ENCODE results near the gene GMFB.

DNA sequence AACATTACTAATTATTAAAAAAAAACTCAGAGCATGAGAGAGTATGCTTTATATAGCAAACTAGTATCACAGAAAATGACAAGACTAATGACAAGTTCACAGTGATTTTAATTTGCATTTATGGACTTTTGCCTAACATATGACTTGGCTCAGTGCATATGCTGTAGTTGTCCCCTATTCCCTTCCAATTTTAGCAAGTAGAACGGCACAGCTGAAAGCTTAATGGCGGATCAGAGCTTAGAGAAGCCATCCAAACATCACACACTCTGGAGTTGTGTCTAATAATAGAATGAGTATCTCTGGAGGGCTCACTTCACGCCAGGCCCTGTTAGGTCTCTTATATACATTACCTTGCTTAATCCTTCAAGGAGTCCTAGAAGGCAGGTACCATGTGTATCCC, 60.9 kb downstream of the GMFB start:
- TF ChIP-seq CTCF (IDR thresholded peaks at IDR 0.05) = no peak
- no peak for TF ChIP-seq POLR2A (IDR thresholded peaks at IDR 0.05)
